Mucosa of gallbladder (tissue), 1 donor: ENCODE data around the gene ZRANB1. TPM values are rescaled to one million over a fixed set of nuclear protein-coding genes. Genes with fewer than 3 reads are reported as not detected.

Source experiments
- DNase-seq: peaks from one replicate; pipeline ENCODE4 v3.0.0-alpha.2; 2020; ENCODE audit warnings: low spot score
- total RNA-seq: library from RNA; stranded (reverse); gene quantifications from one replicate; pipeline ENCODE4 v1.2.1, GENCODE V29; 2021
- donor health status: DM: no; HTN: no; CAD: no.

Gene ZRANB1
- total RNA-seq, 1 donor from 2014 or later = 17.7 TPM

- no peak for DNase-seq
These were observed 75.8 kb downstream of the ZRANB1 start for GRCh38 chr10:125017547-125018298.

DNA sequence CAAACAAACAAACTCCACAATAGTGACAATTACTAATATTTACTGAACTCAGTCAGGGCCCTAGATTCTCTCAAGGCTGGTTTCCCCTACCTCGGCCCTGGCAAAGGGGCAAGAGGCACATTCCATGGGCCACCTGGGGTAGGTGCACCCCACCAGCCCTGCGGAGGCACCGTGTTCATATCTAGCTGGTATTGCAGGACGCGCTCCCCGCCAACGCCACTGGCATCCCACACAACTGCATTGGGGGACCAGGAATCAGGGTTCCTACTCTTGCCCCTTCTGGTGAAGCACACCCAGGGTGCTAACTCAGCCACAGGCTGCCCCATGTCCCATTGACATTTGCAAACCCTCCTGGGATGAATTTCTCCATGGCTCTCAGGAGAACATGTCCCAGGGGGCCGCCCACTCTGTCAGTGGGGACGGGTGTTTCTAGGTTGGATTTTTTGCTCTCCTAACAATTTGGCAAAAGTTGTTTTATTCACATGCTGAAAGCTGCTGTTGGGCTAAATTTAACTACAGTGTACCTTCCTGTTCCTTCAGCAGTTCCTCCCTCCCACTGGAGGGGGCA lies 76.7 kb downstream of the ZRANB1 start:
- DNase-seq = no peak

DNA sequence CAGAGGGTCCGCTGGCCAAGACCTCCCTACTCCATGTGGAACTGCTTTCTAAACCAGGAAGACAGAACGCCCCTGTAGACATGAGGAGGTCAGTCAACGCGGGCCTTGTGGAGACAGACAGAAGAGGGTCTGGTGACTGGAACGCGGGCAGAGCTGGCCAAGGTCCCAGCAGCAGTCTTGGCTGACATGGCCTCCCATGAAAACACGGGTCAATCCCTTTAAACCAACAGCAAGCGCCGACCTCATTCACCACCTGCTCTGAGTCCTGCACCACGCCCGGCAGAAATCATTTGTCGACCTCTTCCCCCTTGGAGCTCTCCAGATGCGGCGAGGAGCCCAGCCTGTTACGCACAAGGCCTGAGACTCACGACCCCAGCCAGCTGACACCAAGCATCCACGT lies 78.5 kb downstream of the ZRANB1 start:
- DNase-seq = no peak

DNA sequence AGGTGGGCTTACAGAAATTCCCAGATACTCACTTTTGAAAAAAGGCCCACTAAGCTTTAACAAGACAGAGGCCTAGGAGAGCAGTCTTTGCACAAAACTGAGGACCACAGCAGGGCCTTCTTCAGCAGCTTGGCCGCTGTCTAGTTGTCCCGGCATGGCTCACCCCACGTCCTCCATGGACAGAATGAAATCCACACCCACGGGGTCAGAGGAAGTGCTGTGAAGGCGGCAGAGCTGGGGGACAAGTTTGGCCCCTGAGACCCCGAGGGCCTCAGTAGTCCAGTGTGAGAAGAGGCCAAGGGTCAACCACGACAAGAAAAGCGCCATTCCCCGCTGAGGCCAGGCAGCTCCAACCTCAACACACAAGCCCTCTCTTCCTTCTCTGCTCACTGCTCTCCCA lies 78.9 kb downstream of the ZRANB1 start:
- DNase-seq = no peak

DNA sequence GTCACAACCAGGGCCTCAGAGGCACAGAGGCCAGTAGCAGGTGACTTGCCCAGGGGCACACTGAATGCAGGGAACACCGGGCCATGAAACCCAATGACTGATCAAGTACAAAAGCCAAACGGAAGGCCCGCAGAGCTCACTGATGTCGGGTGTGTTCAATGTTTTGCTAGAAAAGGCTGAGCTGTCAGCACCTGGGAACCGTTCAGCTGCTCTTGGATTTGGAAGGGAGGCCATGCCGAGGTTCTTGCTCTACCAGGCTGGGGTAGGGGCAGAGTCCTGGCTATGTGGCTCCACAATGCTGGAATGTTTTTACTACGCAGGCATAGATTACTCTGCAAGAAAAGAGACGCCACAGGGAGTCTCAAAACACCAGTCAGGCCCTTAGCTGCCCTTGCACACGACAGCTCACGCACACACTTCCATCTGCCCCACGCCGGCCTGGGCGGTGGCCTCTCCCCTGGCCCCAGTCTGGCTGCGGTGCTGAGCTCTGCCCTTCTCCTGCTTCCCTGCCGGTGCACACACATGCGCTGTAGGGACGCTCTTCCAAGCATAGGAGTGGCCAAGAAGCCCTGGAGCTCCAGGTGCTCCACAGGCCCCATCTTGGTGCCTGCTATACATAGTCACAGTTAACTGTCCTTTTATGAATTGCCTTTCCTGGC lies 79.9 kb downstream of the ZRANB1 start:
- no peak for DNase-seq

- no peak for DNase-seq
These were observed 80.7 kb downstream of the ZRANB1 start for GRCh38 chr10:125022671-125023070.

DNA sequence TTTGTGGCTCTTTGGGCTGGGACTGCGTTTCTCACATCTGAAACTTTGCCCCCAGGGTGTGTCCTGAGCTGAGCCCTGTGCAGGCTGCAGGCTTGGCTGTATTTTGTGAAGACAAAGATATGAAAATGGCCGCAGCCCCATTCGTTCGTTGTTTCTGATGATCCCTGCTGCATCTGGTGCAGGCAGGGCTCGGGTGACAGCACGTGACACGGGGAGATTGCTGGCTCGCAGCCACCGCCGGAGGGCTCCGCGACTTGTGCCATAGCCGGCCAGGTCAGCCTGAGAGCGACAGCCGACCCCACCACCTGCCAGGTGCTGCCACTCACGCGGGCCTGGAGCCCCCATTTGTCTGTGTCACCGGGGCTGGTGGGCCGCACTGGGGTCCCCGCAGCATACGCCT lies 81.3 kb downstream of the ZRANB1 start:
- no peak for DNase-seq

GRCh38 chr10:125023862-125024496 lies 82.1 kb downstream of the ZRANB1 start:
- peak; percentile 64 for DNase-seq

DNA sequence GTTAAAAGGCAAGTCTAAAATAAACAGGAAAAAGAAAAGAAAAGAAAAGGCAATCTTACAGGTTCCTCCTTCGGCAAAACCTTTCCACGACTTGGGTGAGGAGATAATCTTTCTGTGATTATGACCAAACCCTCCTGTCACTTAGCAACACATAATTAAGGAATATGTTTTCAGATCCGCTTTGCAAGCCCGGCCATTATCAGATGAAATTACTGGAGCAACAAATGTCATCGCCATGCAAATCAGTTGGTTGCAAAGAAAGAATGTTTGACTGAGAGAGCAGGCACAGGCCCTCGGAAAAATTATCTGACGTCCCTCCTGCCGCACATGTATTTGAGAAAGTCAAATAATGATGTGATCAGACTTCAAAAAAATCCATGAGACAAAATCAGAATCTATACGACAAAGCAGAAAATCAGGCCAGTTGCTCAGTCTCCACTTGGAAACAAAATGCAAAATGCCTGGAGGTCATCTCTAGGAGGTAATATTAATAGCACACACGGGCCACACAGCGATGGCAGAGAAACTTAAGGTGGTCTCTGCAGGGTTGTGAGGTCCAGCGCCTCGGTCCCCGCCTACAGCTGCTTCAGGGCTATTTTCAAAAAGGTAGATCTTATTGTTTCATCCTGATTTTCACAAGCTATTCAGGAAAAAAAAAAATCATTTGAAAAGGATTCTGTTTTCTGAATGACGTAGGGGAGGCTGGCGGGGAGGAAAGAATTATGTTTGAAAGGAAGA lies 82.7 kb downstream of the ZRANB1 start:
- DNase-seq = no peak

GRCh38 chr10:125025341-125025740 lies 83.4 kb downstream of the ZRANB1 start:
- no peak for DNase-seq

- no peak for DNase-seq
These were observed 84.4 kb downstream of the ZRANB1 start for GRCh38 chr10:125026036-125026931.

DNA sequence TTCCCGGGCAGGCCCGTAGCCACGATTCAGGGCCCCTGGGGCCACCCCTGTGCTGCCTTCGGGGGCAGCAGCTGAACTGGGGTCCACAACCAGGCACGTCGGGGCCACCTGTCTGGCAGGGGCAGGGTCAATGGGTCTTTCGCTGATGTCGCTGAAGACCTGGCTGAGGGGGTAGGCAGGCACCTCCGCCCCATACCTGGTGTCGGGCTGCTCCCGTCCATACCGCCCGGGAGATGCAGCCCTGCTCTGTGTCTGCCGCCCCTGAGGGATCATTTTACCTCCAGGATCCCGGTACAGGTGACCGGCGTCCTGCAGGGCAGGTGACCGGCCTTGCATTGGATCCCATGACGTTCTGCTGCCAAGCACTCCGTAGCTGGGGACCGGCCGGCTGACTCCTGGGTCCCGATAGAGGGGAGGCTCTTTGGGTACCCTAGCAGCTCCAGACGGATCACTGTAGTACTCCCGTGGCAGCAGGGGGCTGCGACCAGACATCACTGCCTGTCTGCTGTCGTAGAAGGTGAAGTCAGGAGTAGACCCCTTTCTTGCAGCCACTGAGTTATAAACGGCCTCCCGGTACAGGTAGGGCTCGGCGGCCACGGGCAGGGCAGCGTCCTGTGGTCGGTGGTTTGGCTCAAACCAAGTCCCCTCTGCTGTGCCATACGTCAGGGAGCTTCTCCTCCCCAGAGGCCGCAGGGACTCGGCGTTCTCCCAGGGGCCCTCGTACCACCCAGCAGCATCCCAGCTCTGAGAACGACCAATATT lies 85.2 kb downstream of the ZRANB1 start:
- DNase-seq = no peak

- DNase-seq = no peak
These were observed 86.2 kb downstream of the ZRANB1 start for GRCh38 chr10:125027871-125028869.

- no peak for DNase-seq
These were observed 87.8 kb downstream of the ZRANB1 start for GRCh38 chr10:125029584-125030242.

DNA sequence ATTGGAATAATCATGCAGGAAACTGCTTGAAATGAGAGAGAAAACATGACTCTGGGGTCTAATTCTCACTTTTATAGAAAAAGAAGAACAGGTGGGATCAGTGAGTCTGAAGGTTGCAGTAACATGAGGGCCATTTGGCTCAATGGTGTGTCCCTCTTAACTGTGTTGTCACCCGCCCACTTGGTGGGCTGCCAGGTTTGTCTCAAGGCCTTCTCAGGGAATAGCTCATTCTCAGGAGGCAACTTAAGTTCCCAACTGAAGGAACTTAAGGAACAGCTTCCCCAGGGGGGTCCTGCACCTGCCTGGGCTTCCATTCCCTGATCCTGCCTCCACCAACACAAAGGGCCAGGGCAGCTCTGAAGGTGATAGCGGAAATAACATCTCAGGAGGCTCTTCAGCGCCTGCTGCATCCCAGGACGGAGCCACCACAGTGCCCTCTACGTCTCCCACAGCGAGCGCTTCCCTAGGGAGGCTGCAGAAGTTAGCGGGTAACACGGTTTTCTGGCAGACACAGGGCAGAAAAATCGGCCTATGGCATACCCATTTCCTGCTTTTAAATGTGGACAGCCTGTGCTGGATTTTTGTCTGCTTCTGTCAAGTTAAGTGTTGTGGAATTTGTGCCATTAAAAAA lies 88.8 kb downstream of the ZRANB1 start:
- no peak for DNase-seq

DNA sequence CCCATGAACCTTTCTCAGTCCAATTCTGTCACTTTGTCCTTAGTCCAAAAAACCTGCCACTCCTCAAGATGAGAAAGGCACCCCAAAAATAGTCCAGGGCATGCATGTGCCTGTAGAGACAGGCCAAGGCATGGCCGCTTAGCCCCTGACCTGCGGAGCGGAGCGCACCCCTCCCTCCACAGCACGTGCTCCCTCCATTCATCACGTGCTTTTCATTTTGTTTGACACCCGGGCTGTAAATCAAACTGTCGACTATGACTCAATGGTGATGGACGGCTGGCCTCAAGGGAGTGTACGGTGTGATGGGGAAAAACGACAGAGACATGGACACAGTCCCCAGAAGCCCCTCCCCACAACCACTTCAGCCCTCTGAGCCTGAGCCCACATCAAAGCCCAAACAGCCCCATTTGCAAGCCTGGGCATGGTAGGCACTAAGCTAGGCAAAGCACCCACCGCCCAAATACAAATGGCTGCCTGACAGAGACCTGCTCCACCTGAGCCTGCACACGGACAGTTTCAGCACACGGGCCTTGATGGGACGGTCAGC lies 90.6 kb downstream of the ZRANB1 start:
- no peak for DNase-seq

- no peak for DNase-seq
These were observed 91.4 kb downstream of the ZRANB1 start for GRCh38 chr10:125033146-125033924.
